ENCODE results near the gene NDE1. TPM values are rescaled to one million over a fixed set of nuclear protein-coding genes. Genes with fewer than 3 reads are reported as not detected.
A peak's percentile ranks its signal among the peaks of the same experiment; 100 is the strongest.

Gene NDE1
- total and polyA plus RNA-seq, 2 donors (not counting 3 experiments of a cell fraction or from before 2014, with no cell fraction given) = 28.0 to 90.2 TPM

DNA sequence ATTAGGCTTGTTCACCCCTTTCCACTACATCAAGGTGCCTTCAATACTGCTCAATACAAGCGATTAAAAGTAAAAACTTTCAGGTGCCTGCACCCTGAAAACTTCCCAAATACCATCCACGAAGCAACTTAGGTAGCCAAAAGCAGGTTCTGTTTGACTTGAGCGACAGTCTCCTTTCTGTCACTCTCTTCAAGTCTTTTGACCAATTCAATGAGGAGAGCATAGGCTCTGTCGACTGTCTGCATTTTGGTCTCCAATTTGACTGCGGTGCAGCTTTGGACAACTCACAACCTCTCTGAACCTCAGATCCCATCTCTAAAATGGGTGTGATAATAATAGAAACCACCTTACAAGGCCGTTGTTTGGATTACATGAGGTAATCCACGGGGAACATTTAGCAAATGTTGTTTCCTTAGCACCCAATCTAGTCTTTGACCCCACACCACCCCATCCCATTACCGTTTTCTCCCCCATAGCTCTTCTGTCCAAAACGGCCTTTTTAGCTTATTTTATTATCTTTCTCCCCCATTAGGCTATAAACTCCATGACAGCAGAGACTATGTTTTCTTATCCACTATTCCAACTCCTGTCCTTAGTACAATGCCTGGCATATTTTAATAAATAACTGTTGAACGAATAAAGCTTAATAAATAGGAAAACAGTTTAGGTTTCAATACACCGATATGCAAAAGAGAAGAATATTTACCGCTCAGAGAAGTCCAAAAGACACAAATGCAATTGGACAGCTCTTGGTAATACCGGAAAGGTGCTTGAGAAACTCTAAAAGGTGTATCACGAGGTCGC lies 8.1 kb upstream of the NDE1 start:
- FAIRE-seq (no peak), DNase-seq (ENCODE audit: low read depth, low spot score) (no peak)
- peak overlapping the region; percentile 61 to 97 (median 95) for H3K4me3 ChIP-seq (replicated peaks in 1 of 3; ENCODE audit: insufficient read depth in 1 of 3, low read depth in 1 of 3, low read length in 3 of 3)
- no peaks in the 10 kb centered on the region for H3K9me1 ChIP-seq (replicated peaks; ENCODE audit: control insufficient read depth, extremely low read depth, insufficient read depth, low read length)
- intact Hi-C loops (cut with micrococcal nuclease) (loop anchor here (1.0 to 5.0 kb wide), 3 partner anchors 66 to 160 kb away; no protein-coding TSS in a partner anchor), dilution Hi-C loops (cut with MboI; ENCODE audit: extremely low pct_ligation_motif_present, low sequenced_read_pairs) (no loop called here)
- TF ChIP-seq POLR2AphosphoS5 (IDR thresholded peaks at IDR 0.05; ENCODE audit: insufficient read depth, low read depth, low read length) (no peak), MYC (IDR thresholded peaks at IDR 0.05; ENCODE audit: low read depth, low read length) (no peak), FOS (IDR thresholded peaks at IDR 0.05; ENCODE audit: borderline replicate concordance, insufficient read depth, low read length) (no peak), JUN (IDR thresholded peaks at IDR 0.05; ENCODE audit: borderline replicate concordance, insufficient read depth, insufficient read length, low read depth) (no peak), GATA2 (IDR thresholded peaks at IDR 0.05; ENCODE audit: insufficient read depth, insufficient read length, low read depth, low read length) (no peak), EZH2 (IDR thresholded peaks at IDR 0.05; ENCODE audit: borderline replicate concordance, low read depth, low read length, severe bottlenecking) (no peak), POLR2A (IDR thresholded peaks at IDR 0.05; ENCODE audit: low read depth, low read length) (no peak)
- TF ChIP-seq, protein P1, sequence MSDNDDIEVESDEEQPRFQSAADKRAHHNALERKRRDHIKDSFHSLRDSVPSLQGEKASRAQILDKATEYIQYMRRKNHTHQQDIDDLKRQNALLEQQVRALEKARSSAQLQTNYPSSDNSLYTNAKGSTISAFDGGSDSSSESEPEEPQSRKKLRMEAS (IDR thresholded peaks at IDR 0.05; ENCODE audit: insufficient read depth, insufficient read length) = no peak
- TF ChIP-seq, protein P2, sequence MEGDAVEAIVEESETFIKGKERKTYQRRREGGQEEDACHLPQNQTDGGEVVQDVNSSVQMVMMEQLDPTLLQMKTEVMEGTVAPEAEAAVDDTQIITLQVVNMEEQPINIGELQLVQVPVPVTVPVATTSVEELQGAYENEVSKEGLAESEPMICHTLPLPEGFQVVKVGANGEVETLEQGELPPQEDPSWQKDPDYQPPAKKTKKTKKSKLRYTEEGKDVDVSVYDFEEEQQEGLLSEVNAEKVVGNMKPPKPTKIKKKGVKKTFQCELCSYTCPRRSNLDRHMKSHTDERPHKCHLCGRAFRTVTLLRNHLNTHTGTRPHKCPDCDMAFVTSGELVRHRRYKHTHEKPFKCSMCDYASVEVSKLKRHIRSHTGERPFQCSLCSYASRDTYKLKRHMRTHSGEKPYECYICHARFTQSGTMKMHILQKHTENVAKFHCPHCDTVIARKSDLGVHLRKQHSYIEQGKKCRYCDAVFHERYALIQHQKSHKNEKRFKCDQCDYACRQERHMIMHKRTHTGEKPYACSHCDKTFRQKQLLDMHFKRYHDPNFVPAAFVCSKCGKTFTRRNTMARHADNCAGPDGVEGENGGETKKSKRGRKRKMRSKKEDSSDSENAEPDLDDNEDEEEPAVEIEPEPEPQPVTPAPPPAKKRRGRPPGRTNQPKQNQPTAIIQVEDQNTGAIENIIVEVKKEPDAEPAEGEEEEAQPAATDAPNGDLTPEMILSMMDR (IDR thresholded peaks at IDR 0.05; ENCODE audit: extremely low read depth in 1 of 2, insufficient read depth in 1 of 2, low read depth in 1 of 2, low read length in 2 of 2) = no peak
- H3K27me3 ChIP-seq (ENCODE audit: control insufficient read depth in 2 of 2, insufficient read depth in 2 of 2, low read length in 2 of 2) = no peaks in the 10 kb centered on the region
- no peaks in the 10 kb centered on the region for H4K20me1 ChIP-seq (replicated peaks; ENCODE audit: control insufficient read depth, extremely low read depth, insufficient read depth, low read length)
- peak overlapping the region; percentile 80 for H2AFZ ChIP-seq (ENCODE audit: low read depth, low read length)
- H3K9ac ChIP-seq (replicated peaks; ENCODE audit: extremely low read depth, insufficient read depth, low read length) = peak overlapping the region; percentile 86
- peak overlapping the region; percentile 99 for H3K4me2 ChIP-seq (ENCODE audit: insufficient read depth, low read length)
- peaks cover 18% of the 10 kb centered on the region for H3K4me1 ChIP-seq (ENCODE audit: control insufficient read depth, extremely low read depth, insufficient read depth, low read length)
- H3K79me2 ChIP-seq (ENCODE audit: control insufficient read depth, insufficient read depth, low read length) = peaks cover 27% of the 10 kb centered on the region
- ChIA-PET POLR2A (interaction anchor here (0.6 kb wide), 1 partner anchor 71 kb away, joined by 4 read pairs; no protein-coding TSS in a partner anchor), CTCF (interaction anchor here (0.6 to 3.0 kb wide), 9 partner anchors 9 to 214 kb away, joined by 3 to 18 read pairs (median 5); no protein-coding TSS in a partner anchor)
- peaks cover 2 to 5% of the 10 kb centered on the region in 2 experiments for H3K36me3 ChIP-seq (ENCODE audit: control insufficient read depth in 2 of 2, extremely low read depth in 1 of 2, insufficient read depth in 2 of 2, low read length in 2 of 2)
- H3K9me3 ChIP-seq (replicated peaks; ENCODE audit: control insufficient read depth, insufficient read depth, low read length) = no peaks in the 10 kb centered on the region
- peak overlapping the region; percentile 76 for H3K27ac ChIP-seq (ENCODE audit: insufficient read depth, low read depth, low read length)
- BruUV-seq (replicated peaks) = no TSS peak

Measured in endothelial cell of umbilical vein (primary cell).